ENCODE results near the gene TMEM131.
"Not testable (repeated sequence)": the region's sequence is repeated elsewhere in the genome, so short reads cannot be mapped to it uniquely, and the experiment has no call there.

The TMEM131 gene

DNA sequence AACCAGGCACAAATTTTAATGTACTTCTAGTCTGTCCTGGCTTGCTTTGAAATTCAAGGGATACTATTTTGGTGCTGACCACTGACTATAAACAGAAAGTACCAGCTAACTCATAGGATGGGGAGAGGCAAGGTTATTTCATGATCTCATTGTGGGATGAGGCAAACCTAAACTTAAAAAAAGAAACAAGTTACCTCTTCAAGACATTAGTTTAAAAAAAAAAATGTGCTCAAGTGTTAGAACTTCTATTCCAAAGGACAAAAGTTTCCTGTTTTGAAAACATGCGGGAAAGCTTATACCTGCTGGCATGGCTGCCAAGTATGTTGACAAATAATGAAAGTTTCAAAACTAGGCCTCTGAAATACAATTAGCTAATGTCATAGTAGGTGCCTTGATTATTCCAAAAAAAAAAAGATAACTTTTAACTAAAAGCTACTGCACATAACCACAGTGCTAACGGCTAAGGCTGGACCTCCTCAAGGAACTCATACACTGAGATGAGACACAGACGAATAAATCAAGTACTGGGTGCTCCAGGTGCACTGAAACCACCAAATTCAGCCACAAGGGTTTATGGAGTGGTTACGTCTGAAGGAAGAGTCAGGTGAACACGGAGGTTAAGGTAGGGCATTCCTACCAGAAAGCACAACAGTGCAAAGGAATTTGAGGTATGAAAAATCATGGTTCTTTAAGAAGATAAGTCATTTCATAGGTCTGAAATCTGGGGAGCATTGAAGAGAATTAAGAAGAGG is 38.1 kb downstream of the TMEM131 start:
- DNase-seq (ENCODE audit: low read depth) = no peak

- DNase-seq (ENCODE audit: low read depth) = not testable (repeated sequence)
Observed at GRCh38 chr2:97956753-97957152, 39.0 kb downstream of the TMEM131 start.

- DNase-seq (ENCODE audit: low read depth) = no peak
Observed at GRCh38 chr2:97953853-97954252, 41.9 kb downstream of the TMEM131 start.

DNA sequence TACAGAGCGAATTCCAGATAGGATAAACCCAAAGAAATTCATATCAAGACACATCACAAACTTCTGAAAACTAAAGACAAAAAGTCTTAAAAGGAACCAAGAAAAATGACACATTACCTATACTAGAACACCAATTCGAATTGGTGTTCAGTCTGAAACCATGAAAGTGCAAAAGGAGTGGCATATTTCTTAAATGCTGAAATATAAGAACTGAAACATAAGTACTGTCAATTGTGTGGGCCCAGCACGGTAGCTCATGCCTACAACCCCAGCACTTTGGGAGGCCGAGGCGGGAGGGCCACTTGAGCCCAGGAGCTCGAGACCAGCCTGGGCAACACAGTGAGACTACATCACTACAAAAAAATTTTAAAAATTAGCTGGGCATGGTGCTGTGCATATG is 43.4 kb downstream of the TMEM131 start:
- DNase-seq (ENCODE audit: low read depth) = no peak

DNA sequence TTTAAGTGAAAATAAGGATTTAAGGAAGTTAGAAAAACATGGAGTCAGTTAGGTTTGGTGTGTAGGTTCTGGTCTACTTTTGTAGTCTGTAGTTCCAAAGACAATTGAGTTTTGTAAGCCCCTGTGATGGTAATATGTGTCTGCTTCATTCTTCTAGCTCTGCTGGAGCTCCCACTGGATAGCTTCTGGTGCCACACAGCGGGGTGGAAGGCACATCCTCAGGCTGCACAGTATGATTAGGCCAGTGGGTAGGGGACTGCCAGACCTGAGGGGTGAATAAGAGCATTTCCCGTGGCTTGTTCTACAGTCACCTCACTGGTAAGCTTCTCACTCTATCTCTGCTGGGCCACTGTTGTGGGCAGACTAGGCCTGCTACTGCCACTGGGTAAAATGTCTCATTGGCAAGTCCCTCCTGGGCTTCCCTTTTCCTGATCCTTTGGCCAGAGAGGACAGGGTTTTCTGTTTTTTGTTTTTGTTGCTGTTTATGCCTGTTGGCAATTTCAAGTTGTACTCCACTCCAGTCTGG is 44.5 kb downstream of the TMEM131 start:
- DNase-seq (ENCODE audit: low read depth) = no peak

- DNase-seq (ENCODE audit: low read depth) = no peak
Observed at GRCh38 chr2:97950329-97951154, 45.2 kb downstream of the TMEM131 start.

DNA sequence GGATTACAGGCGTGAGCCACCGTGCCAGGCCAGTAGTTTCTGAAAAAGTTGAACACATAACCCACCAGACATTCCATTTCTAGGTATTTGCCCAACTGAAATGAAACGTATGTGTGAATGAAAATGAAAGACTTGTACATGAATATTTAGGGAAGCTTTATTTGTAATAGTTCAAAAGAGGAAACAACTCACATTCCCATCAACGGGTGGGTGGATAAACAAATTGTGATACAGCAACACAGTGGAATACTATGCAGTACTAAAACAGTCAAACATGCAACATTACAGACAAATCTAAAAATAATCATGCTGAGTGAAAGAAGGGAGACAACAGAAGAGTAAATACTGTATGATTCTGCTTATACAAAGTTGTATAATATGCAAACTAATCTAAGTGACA is 46.8 kb downstream of the TMEM131 start:
- no peak for DNase-seq (ENCODE audit: low read depth)

- no peak for DNase-seq (ENCODE audit: low read depth)
Observed at GRCh38 chr2:97945791-97946190, 50.0 kb downstream of the TMEM131 start.

GRCh38 chr2:97936881-97937280 is 58.9 kb downstream of the TMEM131 start:
- DNase-seq (ENCODE audit: low read depth) = no peak

DNA sequence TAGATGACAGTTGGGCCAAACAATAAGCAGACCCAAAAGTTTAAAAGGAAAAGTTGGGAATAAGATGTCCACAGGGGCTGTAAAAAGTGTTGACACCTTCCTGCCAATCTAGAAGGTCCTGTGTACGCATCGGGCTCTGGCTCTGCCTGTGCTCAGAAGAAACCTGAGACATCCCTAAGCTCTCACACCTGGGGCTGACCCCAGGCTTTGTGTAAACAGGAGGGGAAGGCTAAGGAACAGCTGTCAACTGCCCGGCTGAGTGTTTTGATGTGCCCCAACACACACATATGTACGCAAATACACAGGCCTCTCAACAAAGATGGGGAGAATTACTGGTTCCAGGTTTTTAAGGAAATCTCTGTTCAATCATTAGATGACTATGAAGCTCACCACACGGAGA is 59.5 kb downstream of the TMEM131 start:
- no peak for DNase-seq (ENCODE audit: low read depth)

DNA sequence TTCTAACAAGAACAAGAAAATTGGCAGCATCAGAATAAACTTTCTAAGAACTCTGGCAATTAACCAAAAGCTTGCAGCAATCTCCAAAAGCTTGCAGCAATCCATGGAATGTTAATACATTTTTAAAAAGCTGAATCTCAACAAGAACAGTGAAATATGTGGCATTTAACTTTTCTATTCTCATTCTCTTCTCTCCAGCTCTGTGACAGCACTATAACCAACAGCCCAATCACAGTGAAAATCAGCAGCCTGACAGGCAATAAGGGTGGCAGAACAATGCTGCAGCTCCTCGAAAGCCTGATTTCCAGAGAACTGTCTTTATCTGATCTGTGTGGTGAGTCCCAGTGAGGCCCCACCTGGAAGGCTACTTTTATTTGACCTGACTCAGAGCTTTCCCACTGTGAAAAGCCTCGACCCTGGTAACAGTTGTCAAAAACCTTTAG is 60.0 kb downstream of the TMEM131 start:
- no peak for DNase-seq (ENCODE audit: low read depth)

GRCh38 chr2:97932975-97933662 is 62.6 kb downstream of the TMEM131 start:
- DNase-seq (ENCODE audit: low read depth) = no peak

DNA sequence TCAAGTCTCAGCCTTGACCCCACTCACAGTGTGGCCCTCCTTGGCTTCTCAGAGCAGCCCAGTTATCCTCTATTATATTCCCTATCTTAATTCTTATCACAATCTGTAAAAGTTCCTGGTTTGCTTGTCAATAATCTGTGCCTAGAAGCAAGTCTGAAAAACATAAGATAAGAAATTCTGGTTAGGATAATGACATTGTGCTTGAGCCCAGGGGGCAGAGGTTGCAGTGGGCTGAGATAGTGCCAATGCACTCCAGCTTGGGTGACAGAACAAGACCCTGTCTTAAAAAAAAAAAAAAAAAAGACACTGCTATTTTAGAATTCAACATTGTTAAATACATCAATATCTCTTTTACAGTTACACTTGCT is 63.9 kb downstream of the TMEM131 start:
- no peak for DNase-seq (ENCODE audit: low read depth)

- no peak for DNase-seq (ENCODE audit: low read depth)
Observed at GRCh38 chr2:97931118-97931857, 64.5 kb downstream of the TMEM131 start.

GRCh38 chr2:97928591-97928990 is 67.2 kb downstream of the TMEM131 start:
- DNase-seq (ENCODE audit: low read depth) = no peak

DNA sequence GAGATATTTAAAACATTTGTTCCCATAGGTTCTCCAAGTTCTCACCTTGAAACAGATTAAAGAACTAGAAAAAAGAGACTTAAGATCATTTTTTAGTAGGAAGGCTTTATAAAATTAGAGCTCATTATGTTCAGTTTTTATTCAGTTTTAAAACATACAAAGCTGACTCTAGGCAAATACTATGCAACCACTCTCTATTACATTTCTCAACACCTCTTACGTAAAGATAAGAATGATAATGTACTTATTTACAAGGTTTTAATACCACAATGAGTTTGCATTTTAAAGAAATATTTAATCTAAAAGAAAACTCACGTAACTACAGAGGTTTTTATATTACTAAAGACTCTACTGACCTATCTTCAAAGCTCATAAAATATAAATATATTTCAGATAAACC is 68.8 kb downstream of the TMEM131 start:
- no peak for DNase-seq (ENCODE audit: low read depth)

DNA sequence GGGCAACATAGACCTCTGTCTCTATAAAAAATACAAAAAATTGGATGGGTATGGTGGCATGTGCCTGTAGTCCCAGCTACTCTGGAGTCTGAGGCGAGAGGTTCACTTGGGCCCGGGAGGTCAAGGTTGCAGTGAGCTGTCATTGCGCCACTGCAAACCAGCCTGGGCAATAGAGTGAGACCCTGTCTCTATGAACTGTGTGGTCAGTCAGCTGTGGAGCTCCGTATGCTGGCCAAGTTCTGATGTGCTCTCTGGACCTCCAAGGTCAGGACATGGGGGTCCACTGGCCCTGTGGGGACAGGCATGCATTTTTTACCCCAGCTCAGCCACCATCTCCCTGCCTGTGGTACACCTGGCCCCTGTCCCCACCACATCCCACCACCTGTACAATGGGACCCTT is 71.6 kb downstream of the TMEM131 start:
- no peak for DNase-seq (ENCODE audit: low read depth)

GRCh38 chr2:97919858-97920257 is 75.9 kb downstream of the TMEM131 start:
- DNase-seq (ENCODE audit: low read depth) = no peak

- DNase-seq (ENCODE audit: low read depth) = no peak
Observed at GRCh38 chr2:97918818-97919217, 76.9 kb downstream of the TMEM131 start.

DNA sequence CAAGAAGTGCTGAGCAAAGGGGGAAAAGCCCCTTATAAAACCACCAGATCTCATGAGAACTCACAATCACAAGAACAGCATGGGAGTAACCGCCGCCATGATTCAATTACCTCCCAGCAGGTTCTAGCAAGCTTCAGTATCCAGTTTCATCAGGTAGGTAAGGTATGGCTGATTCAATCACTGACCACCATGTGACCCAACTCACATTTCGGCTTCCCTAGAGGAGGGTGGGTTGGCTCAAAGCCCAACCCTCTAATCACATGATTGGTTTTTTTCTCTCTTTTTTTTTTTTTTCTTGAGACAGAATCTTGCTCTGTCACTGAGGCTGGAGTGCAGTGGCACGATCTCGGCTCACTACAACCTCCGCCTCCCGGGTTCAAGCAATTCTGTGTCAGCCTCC is 78.1 kb downstream of the TMEM131 start:
- not testable (repeated sequence) for DNase-seq (ENCODE audit: low read depth)

- no peak for DNase-seq (ENCODE audit: low read depth)
Observed at GRCh38 chr2:97914691-97915213, 81.0 kb downstream of the TMEM131 start.

GRCh38 chr2:97913846-97914245 is 81.9 kb downstream of the TMEM131 start:
- no peak for DNase-seq (ENCODE audit: low read depth)

All from stimulated activated CD8-positive, alpha-beta memory T cell treated with anti-CD3 and anti-CD28 coated beads, Interleukin-15, amount 100 ng/mL, for 1 hour (primary cell).